Activated CD4-positive, alpha-beta T cell treated with anti-CD3 and anti-CD28 coated beads for 48 hours (primary cell): ENCODE data around the gene LRP11.
"Not testable (repeated sequence)": the region's sequence is repeated elsewhere in the genome, so short reads cannot be mapped to it uniquely, and the experiment has no call there.

Experiments used
- DNase-seq: peaks from one replicate; pipeline ENCODE4 v3.0.0-alpha.2; 2020

The LRP11 gene

DNA sequence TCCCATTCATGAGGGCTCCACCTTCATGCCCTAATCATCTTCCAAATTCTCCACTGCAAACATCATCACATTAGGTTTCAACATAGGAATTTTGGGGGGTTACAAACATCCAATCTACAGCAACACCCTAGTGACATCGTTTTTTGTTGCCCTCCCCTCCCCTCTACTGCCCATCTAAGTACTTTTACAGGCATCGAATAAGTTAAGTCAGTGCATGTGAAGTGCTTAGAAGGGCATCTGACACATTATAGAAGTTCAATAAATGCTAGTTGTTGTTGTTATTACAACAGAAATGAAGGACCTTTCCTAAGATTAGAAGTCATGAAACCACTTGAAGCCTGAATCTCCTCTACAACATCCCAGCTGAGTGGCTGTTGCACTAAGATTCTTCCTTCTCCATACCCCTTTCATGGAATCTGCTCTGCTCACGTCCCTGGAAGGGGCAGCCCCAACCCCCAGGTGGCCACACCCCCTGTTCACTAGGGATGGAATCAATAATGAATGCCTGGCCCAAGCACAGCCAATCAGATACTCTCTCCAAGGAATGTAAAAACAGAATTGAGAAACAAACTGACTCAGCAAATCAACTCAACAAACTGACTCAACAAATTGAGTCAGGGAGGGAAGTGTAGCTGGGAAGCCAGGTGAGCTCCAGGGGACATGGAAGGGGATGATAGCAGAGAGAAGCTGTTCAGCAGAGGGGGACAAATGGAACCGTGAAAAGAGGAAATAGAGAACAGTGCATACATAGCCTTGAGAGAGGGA lies 3.9 kb upstream of the LRP11 start:
- no peak for DNase-seq

DNA sequence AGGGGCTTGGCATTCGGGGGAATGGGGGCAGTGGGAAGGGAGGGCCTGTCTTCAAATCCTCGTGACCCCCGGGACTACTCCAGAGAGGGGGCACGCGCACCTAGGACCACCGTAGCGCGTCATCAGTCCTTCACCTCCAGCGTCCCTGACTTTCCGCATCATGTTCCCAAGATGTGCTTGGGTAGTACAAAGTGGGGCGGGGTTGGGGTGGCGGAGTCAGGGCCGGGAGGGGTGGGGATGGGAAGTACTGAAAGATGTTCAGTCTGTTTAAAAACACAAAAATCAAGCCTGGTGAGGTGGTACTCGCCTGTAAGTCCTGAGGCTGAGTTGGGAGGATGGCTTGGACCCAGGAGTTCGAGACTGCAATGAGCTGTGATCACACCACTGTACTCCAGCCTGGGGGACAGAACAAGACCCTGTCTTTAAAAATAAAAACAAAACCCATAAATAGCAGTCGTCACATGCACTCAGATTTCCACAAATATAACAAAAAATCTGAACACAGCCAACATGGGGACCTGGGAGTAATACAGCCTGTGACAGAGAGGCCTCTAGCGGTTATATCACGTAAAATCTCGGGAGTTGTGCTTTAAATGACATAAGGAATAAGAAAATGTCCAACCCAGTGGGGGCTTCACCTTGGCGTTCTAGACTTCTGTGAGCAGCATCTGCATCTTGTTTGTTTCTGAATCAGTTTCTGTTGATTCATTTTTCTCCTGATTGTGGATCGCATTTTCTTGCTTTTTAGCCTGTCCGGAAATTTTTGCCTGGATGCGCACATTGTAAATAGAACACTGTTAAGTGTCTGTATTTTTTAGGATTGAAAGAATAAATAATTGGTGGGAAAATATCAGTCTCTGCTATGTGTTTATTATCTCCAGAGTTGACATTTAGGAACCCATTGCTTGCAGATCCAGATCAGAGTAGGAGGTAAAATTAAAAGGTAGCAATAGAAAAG lies 698 bp upstream of the LRP11 start:
- DNase-seq: peak; percentile 36

DNA sequence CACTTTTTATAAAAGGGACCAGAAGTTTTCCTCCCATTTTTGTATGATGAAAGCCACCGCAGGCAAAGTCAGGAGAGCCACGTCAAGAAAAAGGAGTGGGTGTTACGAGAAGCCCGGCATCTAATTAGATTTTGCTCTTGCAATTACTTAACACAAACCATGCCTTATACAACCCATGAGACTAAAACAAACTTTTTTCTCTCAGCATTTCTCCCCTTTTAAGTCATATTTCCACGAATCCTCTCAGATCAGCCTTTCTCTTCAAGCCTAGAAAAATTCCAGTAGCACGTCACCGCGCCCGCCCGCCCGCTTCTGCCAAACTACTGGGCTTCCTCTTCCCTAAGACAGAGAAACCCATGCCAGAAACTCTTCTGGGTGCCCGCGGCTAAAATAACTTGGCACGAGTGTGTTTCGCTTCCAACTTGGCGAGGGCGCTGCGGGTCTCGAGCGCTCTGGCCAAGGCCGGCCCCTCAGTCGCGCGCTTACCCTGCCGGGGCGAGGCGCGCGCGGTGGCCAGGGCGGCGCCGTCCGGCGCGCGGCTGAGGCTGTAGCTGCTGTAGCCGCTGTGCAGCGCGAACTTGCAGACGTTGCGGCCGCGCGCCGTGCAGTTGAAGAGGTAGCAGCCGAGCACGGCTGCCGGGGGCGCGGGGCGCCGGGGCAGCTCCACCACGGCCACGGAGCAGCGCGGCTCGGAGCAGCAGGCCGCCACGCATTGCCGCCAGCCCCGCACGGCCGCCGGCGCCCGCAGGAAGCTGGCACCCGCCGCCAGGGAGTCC lies 1.0 kb downstream of the LRP11 start:
- DNase-seq: peak; percentile 49

DNA sequence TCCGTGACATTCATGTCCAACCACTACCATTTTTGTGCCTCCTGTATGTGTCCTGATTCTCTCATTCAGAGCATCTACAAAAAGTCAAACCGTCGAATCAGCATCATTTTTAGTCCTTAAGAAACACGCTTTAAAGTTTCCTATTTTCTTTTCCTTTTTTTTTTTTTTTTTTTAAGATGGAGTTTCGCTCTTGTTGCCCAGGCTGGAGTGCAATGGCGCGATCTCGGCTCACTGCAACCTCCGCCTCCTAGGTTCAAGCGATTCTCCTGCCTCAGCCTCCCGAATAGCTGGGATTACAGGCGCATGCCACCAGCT lies 1.8 kb downstream of the LRP11 start:
- not testable (repeated sequence) for DNase-seq

DNA sequence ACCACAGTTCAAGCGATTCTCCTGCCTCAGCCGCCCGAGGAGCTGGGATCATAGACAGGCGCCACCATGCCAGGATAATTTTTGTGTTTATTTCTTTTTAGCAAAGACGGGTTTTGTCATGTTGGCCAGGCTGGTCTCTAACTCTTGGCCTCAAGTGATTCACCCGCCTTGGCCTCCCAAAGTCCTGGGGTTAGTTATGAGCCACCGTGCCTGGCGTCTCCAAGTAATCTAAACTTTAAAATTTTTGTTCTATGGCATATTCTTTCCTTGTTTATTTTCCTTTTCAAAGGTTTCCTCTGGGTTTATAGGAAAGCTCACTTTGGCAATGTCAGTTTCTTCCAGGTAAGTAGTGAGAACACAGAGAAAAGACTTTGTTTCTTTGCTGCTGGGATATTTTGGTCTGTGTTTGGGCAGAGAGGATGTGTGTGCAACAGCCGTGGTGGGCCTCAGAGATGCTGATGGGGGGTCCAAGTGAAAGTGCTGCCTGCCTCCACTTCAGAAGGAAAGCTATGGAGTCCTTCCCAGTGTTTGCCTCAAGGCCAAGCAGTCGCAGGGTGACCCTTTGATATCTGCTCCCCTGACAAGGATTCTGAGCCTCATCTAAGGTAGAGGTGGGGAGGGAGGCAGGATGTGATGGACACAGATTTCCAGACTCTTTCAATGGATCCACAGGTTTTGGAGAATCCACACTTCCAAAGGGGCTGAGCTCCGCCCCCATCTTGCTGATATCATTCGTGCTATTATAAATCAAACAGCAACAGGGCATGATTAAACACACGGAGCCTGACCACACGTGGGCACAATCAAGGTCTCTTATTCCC lies 2.3 kb downstream of the LRP11 start:
- DNase-seq: no peak

DNA sequence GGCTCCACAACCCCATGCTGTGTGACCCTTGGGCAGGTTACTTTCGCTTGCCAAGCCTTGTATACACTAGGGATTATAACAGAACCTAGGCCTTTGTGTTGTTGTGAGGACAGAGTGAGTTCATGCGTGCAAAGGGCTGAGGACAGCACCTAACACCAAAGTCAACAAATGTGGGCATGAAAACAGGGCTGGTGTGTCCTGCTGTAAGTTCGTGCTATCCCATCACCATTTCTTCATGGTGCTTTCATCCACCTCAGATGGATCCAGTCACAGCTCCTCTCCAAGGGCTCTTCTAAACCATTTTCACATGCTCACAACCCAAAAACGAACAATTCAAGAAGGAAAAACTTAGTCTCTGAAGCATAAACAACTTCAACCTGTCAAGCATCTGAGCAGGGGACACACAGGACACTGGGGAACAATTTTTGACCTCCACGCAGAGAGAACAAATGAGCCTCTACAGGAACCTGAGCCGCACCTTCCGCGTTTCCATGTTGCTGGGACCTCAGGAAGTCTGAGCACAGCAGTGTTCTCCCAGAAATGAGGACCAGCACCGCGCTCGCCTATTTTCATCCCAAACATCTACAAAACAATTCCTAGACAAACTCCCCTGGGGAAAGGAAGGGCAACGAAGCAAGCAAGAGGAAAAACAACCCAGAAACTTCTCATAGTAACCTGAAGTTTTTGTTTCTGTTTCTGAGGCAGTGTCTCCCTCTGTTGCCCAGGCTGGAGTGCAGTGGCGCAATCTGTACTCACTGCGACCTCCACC lies 3.1 kb downstream of the LRP11 start:
- no peak for DNase-seq

DNA sequence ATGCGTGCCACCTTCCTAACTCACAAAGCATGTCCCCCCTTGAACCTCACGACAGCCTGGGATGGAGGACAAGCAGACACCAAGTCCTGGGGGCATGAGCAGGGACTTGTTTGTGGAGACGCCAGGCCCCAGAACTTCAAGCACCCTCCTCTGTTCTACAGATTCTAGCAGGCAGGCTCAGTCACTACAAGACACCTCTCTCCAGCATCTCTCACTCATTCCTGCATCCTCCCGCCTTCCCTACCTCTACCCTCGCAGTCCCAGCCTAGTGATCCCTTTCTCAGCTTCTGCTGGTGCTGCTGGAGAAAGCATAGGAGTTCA lies 3.7 kb downstream of the LRP11 start:
- DNase-seq: no peak

DNA sequence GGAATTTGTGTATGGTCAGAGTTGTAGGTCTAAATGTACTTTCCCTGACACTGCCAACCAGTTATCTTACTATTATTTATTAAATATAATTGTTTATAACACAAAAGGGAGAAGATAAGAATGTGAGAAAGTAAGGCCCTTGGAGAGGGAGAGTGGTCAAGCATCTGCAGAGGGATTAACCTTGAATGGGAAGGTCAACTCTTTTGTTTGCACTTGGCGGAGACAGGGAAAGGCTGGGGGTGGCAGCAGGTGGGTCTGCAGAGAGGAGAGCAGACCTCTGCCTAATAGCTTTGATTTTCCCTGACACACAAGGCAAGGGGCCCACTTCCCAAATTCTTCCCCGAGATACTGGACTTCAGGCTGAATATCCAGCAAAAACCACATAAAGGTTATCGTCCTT lies 4.2 kb downstream of the LRP11 start:
- no peak for DNase-seq

DNA sequence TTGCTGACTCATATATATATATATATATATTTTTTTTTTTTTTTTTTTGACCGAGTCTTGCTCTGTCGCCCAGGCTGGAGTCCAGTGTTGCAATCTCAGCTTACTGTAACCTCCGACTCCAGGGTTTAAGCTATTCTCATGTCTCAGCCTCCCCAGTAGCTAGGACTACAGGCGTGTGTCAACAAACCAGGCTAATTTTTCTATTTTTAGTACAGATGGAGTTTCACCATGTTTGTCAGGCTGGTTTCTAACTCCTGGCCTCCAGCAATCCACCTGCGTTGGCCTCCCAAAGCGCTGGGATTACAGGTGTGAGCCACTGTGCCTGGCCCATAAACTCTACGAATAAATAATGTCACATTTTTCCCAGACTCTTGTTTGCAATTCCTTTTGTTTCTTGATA lies 4.8 kb downstream of the LRP11 start:
- DNase-seq: no peak

DNA sequence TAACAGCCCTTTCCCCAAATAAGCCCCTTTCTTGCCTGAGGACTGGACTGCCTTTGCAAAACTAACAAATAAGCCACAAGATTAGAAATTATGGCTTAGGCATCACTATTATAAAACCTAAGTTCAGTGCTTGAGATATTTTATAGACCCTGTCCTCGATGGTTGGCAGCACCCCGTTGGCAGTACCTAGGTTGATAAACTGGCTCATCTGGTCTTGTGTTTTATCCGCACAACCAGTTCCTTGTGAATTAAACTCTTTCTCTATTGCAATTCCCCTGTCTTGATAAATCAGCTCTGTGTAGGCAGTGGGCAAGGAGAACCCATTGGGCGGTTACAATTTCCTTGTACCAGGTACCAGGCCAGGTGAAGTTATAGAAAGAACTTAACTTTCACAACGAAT lies 6.6 kb downstream of the LRP11 start:
- DNase-seq: no peak

DNA sequence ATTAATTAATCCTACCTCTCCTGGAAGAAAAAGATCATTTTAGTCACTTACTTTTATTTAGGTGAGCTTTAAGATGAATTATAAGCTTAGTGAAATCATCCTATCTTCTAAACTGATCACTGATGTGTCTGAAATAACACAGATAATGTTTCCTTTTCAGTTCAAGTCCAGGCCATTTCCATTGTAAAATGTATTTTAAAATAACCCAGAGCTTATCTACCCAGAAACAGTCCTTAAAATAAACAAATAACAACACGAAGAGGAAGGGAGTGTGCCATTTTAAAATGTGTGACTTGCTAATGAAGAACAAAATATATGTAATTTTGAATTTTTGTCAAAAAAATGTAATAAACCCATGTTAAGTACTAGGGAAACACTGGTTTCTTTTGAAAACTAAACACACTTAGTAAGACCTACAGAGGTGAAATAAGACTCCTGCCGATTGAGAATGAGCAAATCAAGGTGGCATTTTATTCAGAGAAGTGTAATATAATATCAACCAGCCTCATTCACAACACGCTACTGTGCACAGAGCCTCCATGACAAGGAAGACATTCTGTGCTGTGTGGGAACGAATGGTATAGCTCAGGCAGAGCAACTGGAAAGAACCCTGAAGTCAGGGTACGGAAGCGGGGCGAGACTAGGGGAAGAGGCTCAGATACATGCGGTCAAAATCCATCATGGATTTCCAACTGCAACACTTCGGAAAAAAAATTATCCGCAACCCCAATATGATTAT lies 7.7 kb downstream of the LRP11 start:
- no peak for DNase-seq

DNA sequence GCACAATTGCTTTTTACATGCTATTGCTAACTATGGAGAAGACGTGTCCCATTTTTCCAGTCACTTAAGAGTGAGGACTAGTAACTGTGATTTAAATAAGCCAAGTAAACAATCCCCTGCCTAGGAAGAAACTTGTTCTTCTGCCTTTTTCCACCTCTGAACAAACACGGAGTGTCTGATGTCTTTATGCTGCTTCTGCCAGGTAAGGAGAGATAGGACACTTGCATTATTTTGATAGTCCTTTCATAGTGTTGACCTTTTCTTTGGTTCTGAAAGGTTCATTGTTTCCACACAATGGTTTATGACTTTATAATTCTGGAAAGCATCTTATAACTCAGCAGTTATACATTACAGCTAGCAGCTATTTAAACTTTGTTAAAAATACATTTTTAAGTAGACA lies 8.4 kb downstream of the LRP11 start:
- no peak for DNase-seq

DNA sequence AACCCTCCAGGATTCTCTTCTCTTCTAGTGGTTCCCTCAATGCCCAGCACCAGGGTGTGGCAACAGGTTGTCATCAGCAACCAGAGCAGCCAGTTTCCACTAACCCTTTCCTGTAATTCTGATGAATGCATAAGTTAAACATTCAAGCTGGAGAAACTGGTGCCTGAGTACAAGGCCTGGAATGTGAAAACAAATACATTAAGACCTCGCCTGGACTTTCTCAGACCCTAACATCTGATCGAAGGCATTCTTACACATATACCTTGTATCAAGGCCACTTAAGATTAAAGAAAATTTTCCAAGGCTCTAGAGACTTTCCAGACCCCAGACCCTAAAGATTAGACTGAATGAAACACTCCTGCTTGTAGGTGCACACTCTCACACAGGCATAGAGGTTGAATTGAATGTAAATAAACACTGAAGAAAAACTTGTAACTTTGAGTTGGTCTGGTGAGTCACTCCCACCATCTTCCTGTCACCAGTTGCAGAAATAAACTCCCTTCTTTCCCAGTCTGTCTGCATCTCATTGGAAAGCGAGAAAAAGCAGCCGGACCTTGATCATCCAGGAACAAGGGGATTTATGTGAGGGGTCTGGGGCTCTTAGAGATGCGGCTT lies 9.0 kb downstream of the LRP11 start:
- DNase-seq: no peak

DNA sequence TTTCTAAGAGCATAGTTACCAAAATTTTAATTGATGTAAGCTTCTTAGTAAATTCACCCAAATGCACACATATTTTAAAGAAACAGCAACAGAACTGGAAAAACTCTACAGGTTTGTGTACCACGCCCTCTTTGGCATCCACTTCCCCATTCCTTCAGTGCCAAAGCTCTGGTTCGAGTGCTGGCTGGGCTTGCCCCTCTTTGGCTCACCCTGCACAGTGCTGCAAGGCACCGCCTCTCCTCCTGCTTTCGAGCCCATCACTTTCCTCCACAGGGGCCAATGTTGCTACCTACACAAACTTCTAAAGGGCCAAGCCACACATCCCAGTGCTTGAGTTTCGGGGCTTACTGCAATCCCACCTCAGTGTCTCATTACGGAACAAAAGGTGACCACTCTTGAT lies 9.6 kb downstream of the LRP11 start:
- DNase-seq: no peak

DNA sequence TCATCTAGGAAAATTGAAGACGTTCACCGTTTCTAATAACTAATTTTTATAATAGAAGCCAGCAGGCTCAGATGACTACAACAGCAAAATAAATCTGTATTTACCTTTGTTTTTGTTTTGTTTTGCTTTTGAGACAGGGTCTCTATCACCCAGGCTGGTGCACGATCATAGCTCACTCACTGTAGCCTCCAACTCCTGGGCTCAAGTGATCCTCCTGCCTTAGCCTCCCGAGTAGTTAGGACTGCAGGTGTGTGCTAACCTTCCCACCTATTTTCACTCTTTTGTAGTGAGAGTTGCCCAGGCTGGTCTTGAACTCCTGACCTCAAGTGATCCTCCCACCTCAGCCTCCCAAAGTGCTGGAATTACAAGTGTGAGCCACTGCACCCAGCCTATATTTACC lies 10.1 kb downstream of the LRP11 start:
- DNase-seq: not testable (repeated sequence)

DNA sequence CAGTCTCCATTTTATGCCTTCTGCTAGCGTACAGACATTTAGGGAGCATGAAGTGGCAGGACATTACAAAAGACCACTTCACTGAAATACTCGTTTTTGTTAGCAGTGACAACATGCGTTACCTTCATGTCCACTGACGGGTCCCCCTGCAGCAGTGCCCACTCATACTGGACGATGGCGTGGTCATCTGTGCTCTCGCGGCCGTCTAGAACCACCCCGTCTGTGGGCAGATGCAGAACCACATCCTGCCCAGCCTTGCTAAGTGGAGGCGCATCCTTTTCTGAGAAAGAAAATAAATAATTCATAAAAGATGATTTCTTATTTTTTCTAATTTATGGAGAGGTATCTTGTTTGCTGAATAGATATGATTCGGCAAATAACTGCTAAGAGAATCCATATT lies 11.3 kb downstream of the LRP11 start:
- DNase-seq: no peak

DNA sequence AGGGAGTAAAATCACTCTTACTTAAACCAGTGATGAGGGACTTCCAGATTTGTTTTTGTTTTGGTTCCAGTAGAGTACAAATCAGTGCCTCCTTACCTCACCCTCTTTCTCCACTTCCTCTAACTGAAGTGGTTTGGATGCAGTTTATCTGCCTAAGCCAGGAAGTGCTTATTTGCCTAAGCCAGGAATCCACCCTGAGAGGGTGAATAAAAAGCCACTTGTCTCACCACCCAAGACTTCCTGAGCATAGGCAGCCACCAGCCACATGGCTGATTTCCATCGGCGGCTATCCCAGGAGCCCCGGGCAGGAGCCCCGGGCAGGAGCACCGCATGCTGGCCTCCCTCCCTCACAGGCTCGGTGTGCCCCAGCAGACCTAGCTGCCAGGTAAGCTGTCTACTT lies 12.0 kb downstream of the LRP11 start:
- no peak for DNase-seq

DNA sequence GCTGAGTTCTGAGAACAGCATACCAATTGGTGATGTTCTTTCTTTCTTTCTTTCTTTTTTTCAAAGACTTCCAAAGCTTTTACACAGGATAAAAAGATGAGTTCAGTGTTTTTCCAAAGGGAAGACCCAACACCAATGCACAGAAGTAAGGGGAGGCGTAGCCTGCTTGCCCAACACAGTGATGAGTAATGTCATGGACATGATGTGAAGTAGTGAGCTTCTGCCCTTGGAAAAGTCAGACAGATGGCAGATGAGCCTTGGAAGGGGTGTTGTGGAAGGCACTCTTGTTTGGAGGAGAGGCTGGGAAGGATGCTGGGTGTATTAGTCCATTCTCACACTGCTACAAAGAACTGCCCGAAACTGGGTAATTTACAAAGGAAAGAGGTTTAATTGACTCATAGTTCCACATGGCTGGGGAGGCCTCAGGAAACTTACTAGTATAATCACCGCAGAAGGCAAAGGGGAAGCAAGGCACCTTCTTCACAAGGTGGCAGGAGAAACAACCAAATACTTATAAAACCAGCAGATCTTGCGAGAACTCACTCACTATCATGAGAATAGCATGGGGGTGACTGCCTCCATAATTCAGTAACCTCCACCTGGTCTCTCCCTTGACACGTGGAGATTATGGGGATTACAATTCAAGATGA lies 12.6 kb downstream of the LRP11 start:
- no peak for DNase-seq

DNA sequence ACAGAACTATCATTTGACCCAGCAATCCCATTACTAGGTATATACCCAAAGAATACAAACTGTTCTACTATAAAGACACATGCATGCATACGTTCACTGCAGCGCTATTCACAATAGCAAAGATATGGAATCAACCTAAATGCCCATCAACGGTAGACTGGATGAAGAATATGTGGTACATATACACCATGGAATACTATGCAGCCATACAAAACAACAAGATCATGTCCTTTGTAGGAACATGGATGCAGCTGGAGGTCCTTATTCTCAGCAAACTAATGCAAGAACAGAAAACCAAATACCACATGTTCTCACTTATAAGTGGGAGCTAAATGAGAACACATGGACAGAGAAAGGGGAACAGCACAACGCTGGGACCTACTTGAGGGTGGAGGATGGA lies 15.8 kb downstream of the LRP11 start:
- not testable (repeated sequence) for DNase-seq

DNA sequence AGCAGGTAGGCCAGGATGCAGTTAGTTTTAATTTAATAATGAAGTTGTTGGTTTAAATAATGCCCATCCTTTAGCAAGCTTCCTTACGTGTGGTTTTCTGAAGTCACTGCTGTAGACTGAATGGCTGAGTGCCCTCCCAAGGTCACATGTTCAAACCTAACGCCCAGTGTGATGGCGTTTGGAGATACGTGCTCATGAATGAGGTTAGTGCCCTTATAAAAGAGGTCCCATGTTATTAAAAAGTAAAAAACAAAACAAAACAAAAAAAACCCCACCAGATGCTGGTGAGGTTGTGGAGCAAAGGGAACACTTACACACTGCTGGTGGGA lies 16.3 kb downstream of the LRP11 start:
- no peak for DNase-seq
